Right forelimb (tissue), 1 donor: ENCODE results near the gene COA4.

Experiments used
- DNase-seq: peaks from one replicate; pipeline ENCODE4 v3.0.0-alpha.2; 2018

The COA4 gene

GRCh38 chr11:73862986-73863385, 13.7 kb downstream of the COA4 start:
- no peak for DNase-seq

- DNase-seq = no peak
Measured at GRCh38 chr11:73860202-73860601, 16.4 kb downstream of the COA4 start.

DNA sequence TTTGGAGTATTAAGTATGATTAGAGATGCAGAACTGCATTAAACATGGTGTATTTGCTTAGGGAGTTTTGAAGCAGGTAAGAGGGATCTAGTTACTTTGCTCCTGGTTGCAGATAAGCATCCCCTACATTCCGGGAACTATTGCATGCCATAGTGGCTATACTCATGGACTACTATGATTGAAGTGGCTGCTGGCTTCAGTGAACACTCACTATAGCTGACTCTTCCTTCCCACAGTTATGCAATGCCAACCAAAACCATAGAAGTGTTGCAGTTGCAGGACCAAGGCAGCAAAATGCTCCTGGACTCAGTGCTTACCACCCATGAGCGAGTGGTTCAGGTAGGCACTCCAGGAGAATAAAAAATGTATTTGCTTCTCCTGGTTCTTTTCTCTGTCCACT, 17.0 kb downstream of the COA4 start:
- no peak for DNase-seq

- DNase-seq = no peak
Measured at GRCh38 chr11:73856031-73856567, 20.5 kb downstream of the COA4 start.

- DNase-seq = no peak
Measured at GRCh38 chr11:73854680-73855079, 22.0 kb downstream of the COA4 start.

GRCh38 chr11:73852049-73852448, 24.6 kb downstream of the COA4 start:
- no peak for DNase-seq

DNA sequence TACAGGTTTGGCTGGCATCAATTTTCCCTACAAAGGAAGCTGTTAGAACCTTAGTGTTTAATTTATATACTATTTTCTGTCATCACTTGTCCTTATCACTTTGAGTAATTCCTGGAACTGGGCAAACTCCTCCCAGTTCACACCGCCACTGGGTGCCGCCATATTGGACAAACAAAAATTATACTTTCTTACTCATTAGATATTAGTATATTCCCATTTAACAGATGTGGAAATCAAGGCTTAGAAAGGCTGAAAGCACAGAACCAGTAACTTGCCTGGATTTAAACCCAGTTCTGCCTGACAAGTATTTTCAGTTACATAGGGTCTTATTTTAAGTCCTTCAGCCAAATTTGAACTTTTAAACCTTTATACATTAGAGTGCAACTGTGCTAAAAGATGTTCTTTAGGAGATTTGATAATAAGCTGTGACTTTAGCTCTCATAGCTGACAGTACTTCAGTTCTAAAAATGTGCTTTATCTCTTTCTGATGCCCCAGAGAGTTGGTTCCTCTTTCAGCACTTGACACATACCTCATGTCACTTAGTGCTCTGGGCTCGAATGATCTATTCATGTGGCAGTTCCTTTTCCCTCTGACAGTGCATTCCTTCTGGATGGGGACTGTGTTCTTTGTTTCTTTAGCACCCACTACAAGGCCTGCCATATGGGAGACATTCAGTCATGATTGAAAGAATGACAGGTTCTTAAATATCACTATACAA, 25.4 kb downstream of the COA4 start:
- no peak for DNase-seq

GRCh38 chr11:73839123-73839457, 37.6 kb downstream of the COA4 start:
- no peak for DNase-seq

DNA sequence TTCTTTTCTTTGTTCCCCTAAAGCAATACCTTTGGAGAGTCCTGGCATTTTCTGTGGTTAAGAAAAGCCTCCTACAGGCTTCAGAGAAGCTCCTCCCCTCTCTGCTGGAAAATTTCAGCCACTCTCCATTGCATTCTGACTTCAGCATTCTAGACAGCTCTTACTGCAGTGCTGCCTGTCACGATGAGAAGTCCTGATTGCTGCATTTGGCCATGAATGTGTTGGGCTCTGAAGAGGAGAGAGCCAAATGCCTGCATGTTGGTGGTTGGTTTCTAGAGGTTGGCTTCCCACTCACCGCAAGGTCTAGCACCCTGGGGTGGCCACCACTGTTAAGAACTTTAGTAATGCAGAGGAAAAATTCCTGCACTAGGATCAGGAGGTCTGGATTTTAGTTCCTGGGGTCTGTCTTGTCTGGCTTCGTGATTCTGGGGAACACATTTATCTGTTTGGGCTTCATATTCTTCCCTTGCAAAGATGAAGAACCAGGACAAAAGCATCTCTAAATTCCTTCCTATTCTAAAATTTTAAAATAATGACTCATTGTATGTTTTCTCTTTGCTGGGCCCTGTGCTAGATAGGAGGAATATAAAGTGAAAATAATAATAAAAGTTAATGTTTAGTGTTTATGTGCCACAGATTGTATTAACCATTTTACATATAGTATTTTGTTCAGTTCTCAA, 38.1 kb downstream of the COA4 start:
- DNase-seq = no peak

DNA sequence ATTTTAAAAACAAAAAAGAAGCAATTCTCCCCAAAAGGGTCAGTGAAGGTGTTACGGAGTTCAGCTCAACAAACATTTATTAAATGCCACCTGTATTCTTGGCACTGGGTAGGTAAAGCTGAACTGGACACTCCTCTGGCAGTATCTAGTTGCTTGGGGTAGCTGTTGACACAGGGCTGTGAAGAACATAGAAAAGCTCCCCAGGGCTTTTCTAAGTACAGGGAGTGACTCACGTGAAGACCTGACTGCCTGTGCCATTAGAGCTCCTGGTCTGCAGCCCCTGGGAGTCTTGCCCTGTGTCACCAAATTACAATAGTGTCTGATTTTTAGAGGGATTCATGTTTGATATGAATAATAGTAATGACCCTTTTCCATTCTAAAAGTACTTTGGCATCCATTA, 43.6 kb downstream of the COA4 start:
- DNase-seq = no peak

- DNase-seq = no peak
Measured at GRCh38 chr11:73830261-73830660, 46.4 kb downstream of the COA4 start.
